H9 (cell line): ENCODE results near the gene SMAD3. TPM values are rescaled to one million over a fixed set of nuclear protein-coding genes. Genes with fewer than 3 reads are reported as not detected.

Experiments used
- DNase-seq: peaks from one replicate; pipeline ENCODE4 v3.0.0-alpha.2; 2017
- H2AFZ ChIP-seq: one replicate; pipeline ENCODE4 v1.6.1; 2013; ENCODE audit warnings: mild to moderate bottlenecking, low read length, control low read depth, moderate library complexity
- H2AK5ac ChIP-seq: 2 replicates; pipeline ENCODE4 v1.6.1; 2013; ENCODE audit warnings: low read length, control low read depth, mixed read lengths; ENCODE audit not compliant: insufficient read length
- H2BK120ac ChIP-seq: one replicate; pipeline ENCODE4 v1.6.1; 2013; ENCODE audit warnings: low read depth, mild to moderate bottlenecking, low read length, control low read depth, inconsistent platforms; ENCODE audit not compliant: poor library complexity, severe bottlenecking
- H2BK12ac ChIP-seq: 2 replicates; pipeline ENCODE4 v1.6.1; 2013; ENCODE audit warnings: low read length, control low read depth, mixed read lengths, low read depth; ENCODE audit not compliant: insufficient read length
- H2BK15ac ChIP-seq: 2 replicates; pipeline ENCODE4 v1.6.1; 2013; ENCODE audit warnings: low read depth, low read length, control low read depth
- H2BK20ac ChIP-seq: one replicate; pipeline ENCODE4 v1.6.1; 2013; ENCODE audit warnings: low read depth, mild to moderate bottlenecking, low read length, control low read depth, inconsistent platforms; ENCODE audit not compliant: poor library complexity, severe bottlenecking
- H2BK5ac ChIP-seq: 2 replicates; pipeline ENCODE4 v1.6.1; 2013; ENCODE audit warnings: low read length, control low read depth, mixed read lengths; ENCODE audit not compliant: insufficient read length
- H3K14ac ChIP-seq: 2 replicates; pipeline ENCODE4 v1.6.1; 2013; ENCODE audit warnings: low read length, control low read depth; ENCODE audit not compliant: insufficient read depth
- H3K18ac ChIP-seq: 2 replicates; pipeline ENCODE4 v1.6.1; 2013; ENCODE audit warnings: low read depth, mild to moderate bottlenecking, mixed read lengths, low read length, control low read depth; ENCODE audit not compliant: insufficient read length
- H3K23ac ChIP-seq: 2 replicates; pipeline ENCODE4 v1.6.1; 2013; ENCODE audit warnings: low read length, control low read depth, mixed read lengths, low read depth; ENCODE audit not compliant: insufficient read length
- H3K23me2 ChIP-seq: 2 replicates; pipeline ENCODE4 v1.6.1; 2013; ENCODE audit warnings: low read depth, mild to moderate bottlenecking, mixed read lengths, low read length, control low read depth; ENCODE audit not compliant: insufficient read length, poor library complexity, severe bottlenecking
- H3K27ac ChIP-seq: 2 replicates; pipeline ENCODE4 v1.5.1; 2013; ENCODE audit warnings: low read length, control low read depth, mixed read lengths, low read depth; ENCODE audit not compliant: insufficient read length
- H3K27me3 ChIP-seq: 2 replicates; pipeline ENCODE4 v1.6.1; 2013; ENCODE audit warnings: low read length, control low read depth, inconsistent platforms; ENCODE audit not compliant: insufficient read depth
- H3K4ac ChIP-seq: 2 replicates; pipeline ENCODE4 v1.6.1; 2013; ENCODE audit warnings: low read depth, mild to moderate bottlenecking, control low read depth, inconsistent platforms, low read length, moderate library complexity
- H3K4me1 ChIP-seq: 2 replicates; pipeline ENCODE4 v1.6.1; 2013; ENCODE audit warnings: low read length, control low read depth, inconsistent platforms; ENCODE audit not compliant: insufficient read depth
- H3K4me2 ChIP-seq: 2 replicates; pipeline ENCODE4 v1.6.1; 2013; ENCODE audit warnings: low read length, control low read depth, mixed read lengths; ENCODE audit not compliant: insufficient read length, insufficient read depth
- H3K56ac ChIP-seq: 2 replicates; pipeline ENCODE4 v1.6.1; 2013; ENCODE audit warnings: low read depth, mild to moderate bottlenecking, mixed read lengths, low read length, control low read depth; ENCODE audit not compliant: insufficient read length
- H3K79me1 ChIP-seq: 2 replicates; pipeline ENCODE4 v1.6.1; 2013; ENCODE audit warnings: low read depth, mild to moderate bottlenecking, moderate library complexity, low read length, control low read depth, inconsistent platforms; ENCODE audit not compliant: insufficient read depth, poor library complexity, severe bottlenecking
- H3K79me2 ChIP-seq: 2 replicates; pipeline ENCODE4 v1.6.1; 2013; ENCODE audit warnings: low read length, control low read depth, inconsistent platforms; ENCODE audit not compliant: insufficient read depth
- H3K9ac ChIP-seq: 2 replicates; pipeline ENCODE4 v1.6.1; 2013; ENCODE audit warnings: low read length, control low read depth, mixed read lengths; ENCODE audit not compliant: insufficient read length; ENCODE audit errors: extremely low read depth
- H3K9me3 ChIP-seq: one replicate; pipeline ENCODE4 v1.6.1; 2013; ENCODE audit warnings: low read depth, low read length, inconsistent platforms; ENCODE audit not compliant: control insufficient read depth
- H3T11ph ChIP-seq: one replicate; pipeline ENCODE4 v1.6.1; 2013; ENCODE audit warnings: mild to moderate bottlenecking, low read length, control low read depth, inconsistent platforms
- H4K20me1 ChIP-seq: one replicate; pipeline ENCODE4 v1.6.1; 2013; ENCODE audit not compliant: control insufficient read depth, insufficient read length, insufficient read depth
- H4K5ac ChIP-seq: 2 replicates; pipeline ENCODE4 v1.6.1; 2013; ENCODE audit warnings: low read depth, mild to moderate bottlenecking, mixed read lengths, low read length, control low read depth; ENCODE audit not compliant: insufficient read length
- H4K8ac ChIP-seq: replicated peaks from 2 replicates; pipeline ENCODE4 v1.6.1; 2013; ENCODE audit warnings: low read length, control low read depth, mixed read lengths, low read depth; ENCODE audit not compliant: insufficient read length
- H4K91ac ChIP-seq: 2 replicates; pipeline ENCODE4 v1.6.1; 2013; ENCODE audit warnings: low read depth, mild to moderate bottlenecking, moderate library complexity, mixed read lengths, low read length, control low read depth; ENCODE audit not compliant: insufficient read length
- H3K27ac Mint-ChIP-seq, 3 experiments: 2 replicates in 2 of 3; 3 replicates in 1 of 3; pipeline ENCODE4 v1.8.0; 2020 to 2021; ENCODE audit warnings: mixed read lengths in 3 of 3, mild to moderate bottlenecking in 1 of 3, moderate library complexity in 1 of 3
- H3K27me3 Mint-ChIP-seq: 2 replicates; pipeline ENCODE4 v1.8.0; 2021; ENCODE audit warnings: low read depth, mild to moderate bottlenecking, moderate library complexity, mixed read lengths
- H3K36me3 Mint-ChIP-seq, 3 experiments: 2 replicates in 2 of 3; 3 replicates in 1 of 3; pipeline ENCODE4 v1.8.0; 2020 to 2021; ENCODE audit warnings: low read depth in 3 of 3, mixed read lengths in 3 of 3; ENCODE audit not compliant: insufficient read depth in 1 of 3
- H3K4me1 Mint-ChIP-seq, 2 experiments: 2 replicates each; pipeline ENCODE4 v1.8.0; 2020; ENCODE audit warnings: mixed read lengths in 2 of 2
- H3K4me3 Mint-ChIP-seq, 2 experiments: 2 replicates in 1 of 2; 3 replicates in 1 of 2; pipeline ENCODE4 v1.8.0; 2020 to 2021; ENCODE audit warnings: mild to moderate bottlenecking in 2 of 2, mixed read lengths in 2 of 2, moderate library complexity in 1 of 2
- H3K9me3 Mint-ChIP-seq, 2 experiments: 2 replicates in 1 of 2; 3 replicates in 1 of 2; pipeline ENCODE4 v1.8.0; 2020; ENCODE audit warnings: mild to moderate bottlenecking in 2 of 2, mixed read lengths in 2 of 2, moderate library complexity in 1 of 2
- WGBS: extraction: QIAGEN DNeasy Blood & Tissue Kit; methylation state at CpG from one replicate; pipeline ENCODE4 v1.1.7; 2013; ENCODE audit warnings: missing lambda C conversion rate, low lambda C conversion rate, mixed read lengths; ENCODE audit not compliant: insufficient read length; ENCODE audit errors: extremely low coverage; 5-methylcytosine and 5-hydroxymethylcytosine counted together
- total RNA-seq: library from RNA; stranded (reverse); gene quantifications from 2 replicates; pipeline ENCODE4 v1.2.1, GENCODE V29; 2021
- TF ChIP-seq, protein P1 (sequence below): fragments of 200-600 bp; sonication (generic); conservative IDR thresholded peaks from 3 replicates; pipeline ENCODE4 v1.8.0; 2021; ENCODE audit warnings: antibody characterized with exemption, mild to moderate bottlenecking

SMAD3 gene
- total RNA-seq, 1 experiment from 2014 or later, result 26.7 TPM

- H4K8ac ChIP-seq, result no peak overlapping the region
- H3K27me3 ChIP-seq, result no peaks in the 10 kb centered on the region
- H3T11ph ChIP-seq, result no peak overlapping the region
- H3K9me3 ChIP-seq, result no peaks in the 10 kb centered on the region
- WGBS, result no CpG with 5 or more reads among the region's 4 CpGs
- no peak overlapping the region for H4K5ac ChIP-seq
- TF ChIP-seq, protein P1, sequence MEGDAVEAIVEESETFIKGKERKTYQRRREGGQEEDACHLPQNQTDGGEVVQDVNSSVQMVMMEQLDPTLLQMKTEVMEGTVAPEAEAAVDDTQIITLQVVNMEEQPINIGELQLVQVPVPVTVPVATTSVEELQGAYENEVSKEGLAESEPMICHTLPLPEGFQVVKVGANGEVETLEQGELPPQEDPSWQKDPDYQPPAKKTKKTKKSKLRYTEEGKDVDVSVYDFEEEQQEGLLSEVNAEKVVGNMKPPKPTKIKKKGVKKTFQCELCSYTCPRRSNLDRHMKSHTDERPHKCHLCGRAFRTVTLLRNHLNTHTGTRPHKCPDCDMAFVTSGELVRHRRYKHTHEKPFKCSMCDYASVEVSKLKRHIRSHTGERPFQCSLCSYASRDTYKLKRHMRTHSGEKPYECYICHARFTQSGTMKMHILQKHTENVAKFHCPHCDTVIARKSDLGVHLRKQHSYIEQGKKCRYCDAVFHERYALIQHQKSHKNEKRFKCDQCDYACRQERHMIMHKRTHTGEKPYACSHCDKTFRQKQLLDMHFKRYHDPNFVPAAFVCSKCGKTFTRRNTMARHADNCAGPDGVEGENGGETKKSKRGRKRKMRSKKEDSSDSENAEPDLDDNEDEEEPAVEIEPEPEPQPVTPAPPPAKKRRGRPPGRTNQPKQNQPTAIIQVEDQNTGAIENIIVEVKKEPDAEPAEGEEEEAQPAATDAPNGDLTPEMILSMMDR, result no peak
- peaks cover 2 to 9% (median 4%) of the 10 kb centered on the region in 3 experiments for H3K36me3 Mint-ChIP-seq
- no peak overlapping the region for H2BK15ac ChIP-seq
- no peaks in the 10 kb centered on the region for H3K23me2 ChIP-seq
- H3K14ac ChIP-seq, result no peak overlapping the region
- no peaks in the 10 kb centered on the region; a peak in 2 of 5 replicates for H3K9me3 Mint-ChIP-seq
- H4K91ac ChIP-seq, result no peak overlapping the region
- no peak overlapping the region for H3K18ac ChIP-seq
- H3K23ac ChIP-seq, result no peak overlapping the region
- DNase-seq, result no peak
- no peak overlapping the region for H2BK120ac ChIP-seq
- H2AK5ac ChIP-seq, result no peak overlapping the region
- H2BK5ac ChIP-seq, result no peak overlapping the region
- H3K4ac ChIP-seq, result no peak overlapping the region
- no peaks in the 10 kb centered on the region for H4K20me1 ChIP-seq
- peaks cover 32 to 39% of the 10 kb centered on the region in 2 experiments for H3K4me1 Mint-ChIP-seq
- no peak overlapping the region for H2BK20ac ChIP-seq
- H3K27ac Mint-ChIP-seq, result no peak overlapping the region; a peak in 1 of 7 replicates
- no peak overlapping the region for H3K56ac ChIP-seq
- H3K9ac ChIP-seq, result no peak overlapping the region
- H3K4me3 Mint-ChIP-seq, result no peak overlapping the region
- peaks cover 10% of the 10 kb centered on the region; the same call in 1 of the 2 replicates for H3K4me1 ChIP-seq
- no peaks in the 10 kb centered on the region for H3K79me2 ChIP-seq
- H3K27me3 Mint-ChIP-seq, result no peaks in the 10 kb centered on the region; the same call in 1 of the 2 replicates
- no peak overlapping the region for H3K4me2 ChIP-seq
- no peak overlapping the region for H3K27ac ChIP-seq
- H2BK12ac ChIP-seq, result no peak overlapping the region
- no peak overlapping the region for H2AFZ ChIP-seq
- no peaks in the 10 kb centered on the region for H3K79me1 ChIP-seq
These were observed 96.5 kb downstream of the SMAD3 start for GRCh38 chr15:67161881-67162280.
